K562 (cell line): ENCODE results near the gene SHROOM3. TPM values are rescaled to one million over a fixed set of nuclear protein-coding genes. Genes with fewer than 3 reads are reported as not detected.

Experiments
- BCOR ChIP-seq: fragments of 450-650 bp; IDR thresholded peaks from 2 replicates; pipeline ENCODE4 v1.6.1; 2016
- GTF2F1 ChIP-seq: IDR thresholded peaks from 2 replicates; pipeline ENCODE4 v1.6.1; 2011; ENCODE audit warnings: low read depth, low read length, improper control_type of control experiment
- PTTG1 ChIP-seq: fragments of 450-650 bp; IDR thresholded peaks from 2 replicates; pipeline ENCODE4 v1.6.1; 2016; ENCODE audit warnings: low read depth, mild to moderate bottlenecking, missing genetic modification characterization, missing compliant biosample characterization
- ZNF197 ChIP-seq: fragments of 200-800 bp; sonication (Bioruptor generic); IDR thresholded peaks from 2 replicates; pipeline ENCODE4 v1.6.1; 2016; ENCODE audit warnings: low read depth, missing genetic modification characterization, missing compliant biosample characterization
- polyA plus RNA-seq, 8 experiments: library from polyadenylated mRNA; depleted of rRNA in 4 of 8; stranded (reverse) in 5 of 8; unstranded in 3 of 8; fragments of >200 nt; fragmentation: Nextera tagmentation in 2 of 8; fragmentation: Illumina TruSeq in 1 of 8; extraction: Ambion mirVana in 2 of 8; extraction: Trizol in 1 of 8; gene quantifications; 2 replicates each; pipeline versions ENCODE4 v1.2.1 to v1.2.3, GENCODE V29; 2011 to 2014; ENCODE audit warnings: inconsistent platforms in 1 of 8, missing spikeins in 1 of 8
- total RNA-seq, 7 experiments: library from RNA; depleted of rRNA in 6 of 7; stranded (reverse); fragments of >200 nt in 6 of 7; fragmentation: Illumina TruSeq in 2 of 7; extraction: Trizol in 2 of 7; gene quantifications; 2 replicates each; pipeline versions ENCODE4 v1.2.1 to v1.2.3, GENCODE V29; 2011 to 2021; ENCODE audit warnings: low replicate concordance in 1 of 7
- TF ChIP-seq, protein P1 (sequence below), 2 experiments: fragments of 450-650 bp in 1 of 2; sonication (generic) in 1 of 2; formaldehyde crosslinking in 1 of 2; IDR thresholded peaks; 2 replicates each; pipeline versions ENCODE4 v1.7.1 to v1.9.0; 2016 to 2022; ENCODE audit warnings: inconsistent platforms in 1 of 2, mild to moderate bottlenecking in 1 of 2, missing genetic modification reagents in 1 of 2
- TF ChIP-seq, protein P2 (sequence below), 2 experiments: fragments of 450-650 bp; formaldehyde crosslinking in 1 of 2; IDR thresholded peaks; 2 replicates each; pipeline versions ENCODE4 v1.4.0 to v1.6.1; 2014 to 2020; ENCODE audit warnings: mild to moderate bottlenecking in 2 of 2, borderline replicate concordance in 1 of 2, low read depth in 1 of 2

The SHROOM3 gene
- total and polyA plus RNA-seq, 9 of the 15 experiments (the other 6 are each of a cell fraction or from before 2014, with no cell fraction given) = 0.01 to 0.07 TPM; not detected in 7

- TF ChIP-seq, protein P1, sequence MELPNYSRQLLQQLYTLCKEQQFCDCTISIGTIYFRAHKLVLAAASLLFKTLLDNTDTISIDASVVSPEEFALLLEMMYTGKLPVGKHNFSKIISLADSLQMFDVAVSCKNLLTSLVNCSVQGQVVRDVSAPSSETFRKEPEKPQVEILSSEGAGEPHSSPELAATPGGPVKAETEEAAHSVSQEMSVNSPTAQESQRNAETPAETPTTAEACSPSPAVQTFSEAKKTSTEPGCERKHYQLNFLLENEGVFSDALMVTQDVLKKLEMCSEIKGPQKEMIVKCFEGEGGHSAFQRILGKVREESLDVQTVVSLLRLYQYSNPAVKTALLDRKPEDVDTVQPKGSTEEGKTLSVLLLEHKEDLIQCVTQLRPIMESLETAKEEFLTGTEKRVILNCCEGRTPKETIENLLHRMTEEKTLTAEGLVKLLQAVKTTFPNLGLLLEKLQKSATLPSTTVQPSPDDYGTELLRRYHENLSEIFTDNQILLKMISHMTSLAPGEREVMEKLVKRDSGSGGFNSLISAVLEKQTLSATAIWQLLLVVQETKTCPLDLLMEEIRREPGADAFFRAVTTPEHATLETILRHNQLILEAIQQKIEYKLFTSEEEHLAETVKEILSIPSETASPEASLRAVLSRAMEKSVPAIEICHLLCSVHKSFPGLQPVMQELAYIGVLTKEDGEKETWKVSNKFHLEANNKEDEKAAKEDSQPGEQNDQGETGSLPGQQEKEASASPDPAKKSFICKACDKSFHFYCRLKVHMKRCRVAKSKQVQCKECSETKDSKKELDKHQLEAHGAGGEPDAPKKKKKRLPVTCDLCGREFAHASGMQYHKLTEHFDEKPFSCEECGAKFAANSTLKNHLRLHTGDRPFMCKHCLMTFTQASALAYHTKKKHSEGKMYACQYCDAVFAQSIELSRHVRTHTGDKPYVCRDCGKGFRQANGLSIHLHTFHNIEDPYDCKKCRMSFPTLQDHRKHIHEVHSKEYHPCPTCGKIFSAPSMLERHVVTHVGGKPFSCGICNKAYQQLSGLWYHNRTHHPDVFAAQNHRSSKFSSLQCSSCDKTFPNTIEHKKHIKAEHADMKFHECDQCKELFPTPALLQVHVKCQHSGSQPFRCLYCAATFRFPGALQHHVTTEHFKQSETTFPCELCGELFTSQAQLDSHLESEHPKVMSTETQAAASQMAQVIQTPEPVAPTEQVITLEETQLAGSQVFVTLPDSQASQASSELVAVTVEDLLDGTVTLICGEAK (IDR thresholded peaks at IDR 0.05) = no peak
- TF ChIP-seq, protein P1 (CRISPR knock-in tag; IDR thresholded peaks at IDR 0.05) = no peak
- TF ChIP-seq, protein P2, sequence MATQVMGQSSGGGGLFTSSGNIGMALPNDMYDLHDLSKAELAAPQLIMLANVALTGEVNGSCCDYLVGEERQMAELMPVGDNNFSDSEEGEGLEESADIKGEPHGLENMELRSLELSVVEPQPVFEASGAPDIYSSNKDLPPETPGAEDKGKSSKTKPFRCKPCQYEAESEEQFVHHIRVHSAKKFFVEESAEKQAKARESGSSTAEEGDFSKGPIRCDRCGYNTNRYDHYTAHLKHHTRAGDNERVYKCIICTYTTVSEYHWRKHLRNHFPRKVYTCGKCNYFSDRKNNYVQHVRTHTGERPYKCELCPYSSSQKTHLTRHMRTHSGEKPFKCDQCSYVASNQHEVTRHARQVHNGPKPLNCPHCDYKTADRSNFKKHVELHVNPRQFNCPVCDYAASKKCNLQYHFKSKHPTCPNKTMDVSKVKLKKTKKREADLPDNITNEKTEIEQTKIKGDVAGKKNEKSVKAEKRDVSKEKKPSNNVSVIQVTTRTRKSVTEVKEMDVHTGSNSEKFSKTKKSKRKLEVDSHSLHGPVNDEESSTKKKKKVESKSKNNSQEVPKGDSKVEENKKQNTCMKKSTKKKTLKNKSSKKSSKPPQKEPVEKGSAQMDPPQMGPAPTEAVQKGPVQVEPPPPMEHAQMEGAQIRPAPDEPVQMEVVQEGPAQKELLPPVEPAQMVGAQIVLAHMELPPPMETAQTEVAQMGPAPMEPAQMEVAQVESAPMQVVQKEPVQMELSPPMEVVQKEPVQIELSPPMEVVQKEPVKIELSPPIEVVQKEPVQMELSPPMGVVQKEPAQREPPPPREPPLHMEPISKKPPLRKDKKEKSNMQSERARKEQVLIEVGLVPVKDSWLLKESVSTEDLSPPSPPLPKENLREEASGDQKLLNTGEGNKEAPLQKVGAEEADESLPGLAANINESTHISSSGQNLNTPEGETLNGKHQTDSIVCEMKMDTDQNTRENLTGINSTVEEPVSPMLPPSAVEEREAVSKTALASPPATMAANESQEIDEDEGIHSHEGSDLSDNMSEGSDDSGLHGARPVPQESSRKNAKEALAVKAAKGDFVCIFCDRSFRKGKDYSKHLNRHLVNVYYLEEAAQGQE (IDR thresholded peaks at IDR 0.05; ENCODE audit: borderline replicate concordance) = no peak
- TF ChIP-seq, protein P2 (CRISPR knock-in tag; IDR thresholded peaks at IDR 0.05; ENCODE audit: low read depth) = no peak
- no peak for TF ChIP-seq PTTG1 (tag)
- TF ChIP-seq GTF2F1 = no peak
- TF ChIP-seq ZNF197 (CRISPR knock-in tag) = no peak
- no peak for TF ChIP-seq BCOR
Measured at GRCh38 chr4:76401654-76402053, 33.4 kb upstream of the SHROOM3 start (continued).
